Esophagus muscularis mucosa (tissue), 4 donors: ENCODE data around the gene RIC1.

ENCODE experiments used
- CTCF ChIP-seq, 3 experiments: fragments of 200-600 bp in 2 of 3; fragments of 450-650 bp in 1 of 3; sonication (generic) in 2 of 3; IDR thresholded peaks; one replicate each; pipeline ENCODE4 v1.5.1; 2017 to 2019; ENCODE audit warnings: antibody characterized with exemption in 3 of 3, mild to moderate bottlenecking in 2 of 3, moderate library complexity in 1 of 3
- EP300 ChIP-seq: sonication (generic); formaldehyde crosslinking; IDR thresholded peaks from one replicate; pipeline ENCODE4 v1.6.1; 2017; ENCODE audit warnings: antibody characterized with exemption
- POLR2A ChIP-seq: fragments of 450-650 bp; IDR thresholded peaks from one replicate; pipeline ENCODE4 v1.6.1; 2017; ENCODE audit warnings: antibody characterized with exemption, moderate library complexity, mild to moderate bottlenecking, low read depth
- POLR2AphosphoS5 ChIP-seq, 2 donors: sonication (generic); formaldehyde crosslinking; IDR thresholded peaks; one replicate each; pipeline ENCODE4 v1.6.1; 2017; ENCODE audit warnings: antibody characterized with exemption in 2 of 2

- TF ChIP-seq CTCF (IDR thresholded peaks at IDR 0.05) (no peak), POLR2A (no peak), EP300 (no peak), POLR2AphosphoS5 (IDR thresholded peaks at IDR 0.05) (no peak)
Observed at GRCh38 chr9:5592231-5592630, 36.7 kb upstream of the RIC1 start.
